ENCODE measurements around the gene LRRC8D.

LRRC8D gene

GRCh38 chr1:89942014-89942413, 121.2 kb downstream of the LRRC8D start:
- DNase-seq (ENCODE audit: low spot score) = no peak
- TF ChIP-seq CTCF (IDR thresholded peaks at IDR 0.05; ENCODE audit: extremely low read depth, missing control alignments) = no peak

- DNase-seq (ENCODE audit: low spot score) = no peak
- no peak for TF ChIP-seq CTCF (IDR thresholded peaks at IDR 0.05; ENCODE audit: extremely low read depth, missing control alignments)
These were observed 122.2 kb downstream of the LRRC8D start for GRCh38 chr1:89942825-89943658.

- DNase-seq (ENCODE audit: low spot score) = no peak
- TF ChIP-seq CTCF (IDR thresholded peaks at IDR 0.05; ENCODE audit: extremely low read depth, missing control alignments) = no peak
These were observed 123.3 kb downstream of the LRRC8D start for GRCh38 chr1:89943846-89944781.

GRCh38 chr1:89945852-89946476, 125.1 kb downstream of the LRRC8D start:
- peak; percentile 22 for DNase-seq (ENCODE audit: low spot score)
- no peak for TF ChIP-seq CTCF (IDR thresholded peaks at IDR 0.05; ENCODE audit: extremely low read depth, missing control alignments)

GRCh38 chr1:89946532-89946931, 125.7 kb downstream of the LRRC8D start:
- DNase-seq (ENCODE audit: low spot score) = no peak
- no peak for TF ChIP-seq CTCF (IDR thresholded peaks at IDR 0.05; ENCODE audit: extremely low read depth, missing control alignments)

- DNase-seq (ENCODE audit: low spot score) = no peak
- TF ChIP-seq CTCF (IDR thresholded peaks at IDR 0.05; ENCODE audit: extremely low read depth, missing control alignments) = no peak
These were observed 128.0 kb downstream of the LRRC8D start for GRCh38 chr1:89948722-89949345.

Measured in GM20000 (cell line).